DLD1 (cell line): ENCODE data around the gene KCNQ5.
"Not testable (repeated sequence)": the region's sequence is repeated elsewhere in the genome, so short reads cannot be mapped to it uniquely, and the experiment has no call there.

ENCODE experiments used
- in situ Hi-C: cut with HindIII; loops from 2 replicates; pipeline ENCODE4 v1.10.0; 2017; ENCODE audit warnings: low sequenced_read_pairs

Gene KCNQ5

GRCh38 chr6:72890233-72890632 lies 268.4 kb downstream of the KCNQ5 start:
- in situ Hi-C loops: no loop called here

- in situ Hi-C loops: no loop called here
Measured at GRCh38 chr6:72890671-72891070, 268.8 kb downstream of the KCNQ5 start.

DNA sequence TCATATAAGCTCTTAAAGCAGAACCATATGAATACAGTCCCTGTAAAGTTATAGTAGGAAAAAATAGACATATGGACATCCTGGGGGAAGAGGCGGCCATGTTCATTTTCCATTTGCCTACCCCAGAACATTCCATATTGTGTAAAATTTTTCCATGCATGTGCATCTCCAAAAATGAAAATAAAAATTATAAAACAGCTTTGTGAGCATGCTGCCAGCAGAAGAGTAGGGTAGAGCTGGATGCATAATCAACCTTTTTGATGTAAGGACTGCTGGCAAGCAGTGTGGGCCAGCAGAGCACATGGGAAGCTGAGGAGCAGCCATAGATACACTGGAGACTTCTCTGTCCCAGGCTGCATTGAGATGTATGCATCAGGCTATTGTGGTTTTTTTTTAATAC lies 271.0 kb downstream of the KCNQ5 start:
- in situ Hi-C loops: no loop called here

- in situ Hi-C loops: no loop called here
Measured at GRCh38 chr6:72894091-72894490, 272.2 kb downstream of the KCNQ5 start.

- in situ Hi-C loops: not testable (repeated sequence)
Measured at GRCh38 chr6:72898313-72898712, 276.4 kb downstream of the KCNQ5 start.

DNA sequence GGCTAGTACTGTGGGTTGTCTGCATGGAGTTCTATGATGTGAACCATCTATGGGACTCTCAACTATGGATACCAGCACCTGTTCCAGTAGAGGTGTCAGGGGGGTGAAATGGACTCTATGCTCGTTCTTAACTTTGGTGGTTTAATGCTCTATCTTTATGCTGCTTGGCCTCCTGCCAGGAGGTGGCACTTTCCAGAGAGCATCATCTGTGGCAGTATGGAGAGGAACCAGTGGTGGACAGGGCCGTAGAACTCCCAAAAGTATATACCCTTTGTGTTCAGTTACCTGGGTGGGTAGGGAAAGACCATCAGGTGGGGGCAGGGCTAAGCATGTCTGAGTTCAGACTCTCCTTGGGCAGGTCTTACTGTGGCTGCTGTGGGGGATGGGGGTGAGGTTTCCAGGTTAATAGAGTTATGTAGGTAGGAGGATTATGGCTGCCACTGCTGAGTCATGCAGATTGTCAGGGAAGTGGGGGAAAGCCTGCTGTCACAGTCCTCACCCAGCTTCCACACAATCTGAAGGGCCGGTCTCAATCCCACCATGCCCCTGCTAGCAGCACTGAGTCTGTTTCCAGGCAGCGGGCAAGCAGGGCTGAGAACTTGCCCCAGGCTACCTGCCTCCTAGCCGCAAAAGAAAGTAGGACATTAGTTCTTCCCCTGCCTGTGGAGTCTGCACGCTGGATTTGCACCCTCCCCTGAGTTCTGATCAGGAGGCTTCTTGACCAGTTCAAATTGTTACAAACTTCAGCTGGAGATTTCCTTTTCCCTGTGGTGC lies 284.0 kb downstream of the KCNQ5 start:
- in situ Hi-C loops: no loop called here

- in situ Hi-C loops: no loop called here
Measured at GRCh38 chr6:72911463-72912155, 289.7 kb downstream of the KCNQ5 start.

DNA sequence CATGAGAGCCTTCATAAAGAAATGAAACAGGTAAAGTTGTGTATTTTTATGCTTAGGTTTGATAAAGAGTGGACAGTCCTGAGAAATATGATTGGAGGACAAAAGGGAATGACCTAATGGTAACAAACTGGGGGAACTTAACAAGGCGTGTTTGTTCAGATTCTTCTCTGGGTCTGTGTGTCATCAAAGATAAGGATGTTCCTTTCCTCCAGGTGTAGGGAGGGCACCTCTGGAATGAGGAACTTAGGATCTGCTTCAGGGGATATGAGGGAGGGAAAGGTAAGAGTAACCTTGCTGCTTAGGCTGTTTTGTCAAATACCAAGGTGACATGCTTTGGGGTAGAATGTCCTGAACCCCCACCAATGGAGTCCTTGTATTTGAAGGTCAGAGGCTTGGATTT lies 291.9 kb downstream of the KCNQ5 start:
- in situ Hi-C loops: no loop called here

GRCh38 chr6:72916298-72916697 lies 294.4 kb downstream of the KCNQ5 start:
- in situ Hi-C loops: no loop called here

- in situ Hi-C loops: no loop called here
Measured at GRCh38 chr6:72916906-72917305, 295.0 kb downstream of the KCNQ5 start.

DNA sequence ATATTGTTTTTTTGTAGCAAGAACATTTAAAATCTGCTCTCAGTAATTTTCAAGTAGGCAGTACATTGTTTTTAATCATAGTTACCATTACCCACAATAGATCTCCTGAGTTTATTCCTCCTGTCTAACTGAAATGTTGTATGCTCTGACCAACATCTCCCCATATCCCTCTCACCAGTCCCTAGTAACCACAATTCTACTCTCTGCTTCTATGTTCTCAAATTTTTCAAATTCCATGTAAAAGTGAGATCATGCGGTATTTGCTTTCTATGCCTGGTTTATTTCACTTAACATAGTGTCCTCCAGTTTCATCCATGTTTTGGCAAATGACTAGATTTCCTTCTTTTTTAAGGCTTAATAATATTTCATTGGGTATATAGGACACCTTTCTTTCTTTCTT lies 300.5 kb downstream of the KCNQ5 start:
- in situ Hi-C loops: no loop called here

- in situ Hi-C loops: no loop called here
Measured at GRCh38 chr6:72925136-72925535, 303.3 kb downstream of the KCNQ5 start.

DNA sequence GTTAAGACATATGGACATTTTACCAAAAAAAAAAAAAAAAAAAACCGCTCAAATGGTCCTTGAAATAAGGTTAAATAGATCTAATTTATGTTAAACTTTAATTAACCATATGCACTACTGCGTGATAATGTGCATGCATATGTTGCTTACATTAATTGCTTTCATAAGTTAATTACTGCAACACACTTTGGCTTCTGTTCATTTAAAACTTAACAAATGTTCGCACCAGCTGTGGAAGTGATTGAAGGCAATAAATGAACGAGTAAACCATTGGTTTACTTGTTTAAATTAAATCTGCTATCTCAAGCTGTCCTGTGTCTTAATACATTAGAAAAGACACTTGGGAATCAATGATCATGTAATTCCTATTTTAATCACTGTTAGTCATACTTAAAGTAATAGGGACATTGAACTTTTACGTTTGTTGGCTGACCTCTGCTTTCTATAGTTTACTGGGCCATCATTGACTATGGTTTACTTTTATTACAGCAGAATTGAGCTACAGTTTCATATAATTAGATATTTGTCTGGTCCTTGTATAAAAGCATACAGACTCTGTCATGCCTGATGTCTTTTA lies 308.8 kb downstream of the KCNQ5 start:
- in situ Hi-C loops: no loop called here

DNA sequence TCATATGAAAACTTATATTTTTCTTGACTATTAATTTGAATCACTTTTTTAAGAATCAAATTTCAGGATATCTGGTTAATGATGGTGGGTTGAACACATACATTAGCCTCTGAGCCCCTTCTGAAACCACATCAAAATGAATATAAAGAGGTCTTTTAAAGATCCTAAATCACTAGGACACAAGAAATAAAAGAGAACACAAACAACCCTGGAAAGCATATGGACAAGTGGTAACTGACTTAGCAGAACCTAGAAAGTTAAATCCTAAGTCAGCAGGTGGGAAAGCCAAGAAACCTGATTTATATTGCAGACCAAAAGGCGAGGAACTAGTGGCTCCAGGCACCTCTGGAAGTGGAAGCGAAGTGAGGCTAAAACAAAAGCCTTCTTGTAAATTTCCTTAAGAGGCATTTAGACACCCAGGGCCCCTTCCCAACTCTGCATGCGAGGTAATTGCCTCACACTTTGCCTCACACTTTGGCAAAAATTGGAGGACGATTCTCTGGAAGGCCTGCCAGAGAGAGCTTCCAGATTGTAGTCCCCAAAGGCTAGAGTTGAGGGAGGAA lies 309.5 kb downstream of the KCNQ5 start:
- in situ Hi-C loops: no loop called here

- in situ Hi-C loops: no loop called here
Measured at GRCh38 chr6:72933233-72933632, 311.4 kb downstream of the KCNQ5 start.

DNA sequence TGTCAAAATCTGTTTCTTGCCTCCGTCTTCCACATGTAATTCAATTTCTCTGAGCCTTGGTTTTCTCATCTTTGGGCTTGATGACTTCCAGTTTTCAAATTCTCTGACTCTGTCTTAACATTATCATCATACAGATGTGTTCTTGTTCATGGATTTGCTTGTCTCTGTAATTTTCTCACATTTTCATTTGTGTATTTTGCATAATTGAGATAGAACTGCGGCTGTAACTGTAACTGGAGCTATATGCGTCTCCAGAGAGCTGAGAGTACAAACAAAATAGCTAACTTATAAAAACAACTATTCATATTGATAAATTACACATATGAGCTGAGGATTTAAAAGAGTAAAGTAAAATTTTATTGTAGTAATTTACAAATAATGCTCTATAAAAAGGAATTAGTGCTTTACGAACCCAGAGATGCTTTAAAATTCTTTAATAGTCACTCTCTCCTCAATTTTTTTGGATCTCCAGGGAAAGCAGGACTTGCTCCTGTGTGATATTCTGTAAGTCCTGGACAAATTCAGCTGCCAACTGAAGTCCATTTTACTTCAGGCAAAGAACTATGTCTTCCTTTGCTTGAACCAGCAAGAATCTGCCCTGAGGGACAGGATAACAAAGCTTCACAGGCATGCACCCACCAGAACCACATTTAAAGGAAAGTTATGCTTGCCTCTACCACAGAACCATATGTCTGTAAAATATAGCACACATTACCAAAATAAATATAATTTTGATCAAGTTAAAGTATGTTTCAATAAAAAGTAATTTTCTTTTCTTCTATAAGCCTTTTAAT lies 315.1 kb downstream of the KCNQ5 start:
- in situ Hi-C loops: no loop called here

DNA sequence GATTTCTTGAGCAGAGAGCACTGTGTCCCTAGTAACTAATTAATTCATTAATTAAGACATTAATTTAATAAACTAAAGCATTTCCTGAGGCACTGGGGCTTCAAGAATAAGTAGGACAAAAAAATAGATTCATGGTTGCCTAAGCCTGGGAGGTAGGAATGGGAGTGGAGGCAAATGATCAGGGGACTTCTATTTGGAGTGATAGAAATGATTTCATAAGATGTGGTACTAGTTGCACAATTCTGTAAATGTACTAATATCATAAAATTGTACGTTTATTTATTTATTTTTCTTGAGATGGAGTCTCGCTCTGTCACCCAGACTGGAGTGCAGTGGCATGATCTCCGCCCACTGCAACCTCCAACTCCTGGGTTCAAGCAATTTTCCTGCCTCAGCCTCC lies 316.2 kb downstream of the KCNQ5 start:
- in situ Hi-C loops: no loop called here

- in situ Hi-C loops: no loop called here
Measured at GRCh38 chr6:72939004-72939403, 317.1 kb downstream of the KCNQ5 start.

DNA sequence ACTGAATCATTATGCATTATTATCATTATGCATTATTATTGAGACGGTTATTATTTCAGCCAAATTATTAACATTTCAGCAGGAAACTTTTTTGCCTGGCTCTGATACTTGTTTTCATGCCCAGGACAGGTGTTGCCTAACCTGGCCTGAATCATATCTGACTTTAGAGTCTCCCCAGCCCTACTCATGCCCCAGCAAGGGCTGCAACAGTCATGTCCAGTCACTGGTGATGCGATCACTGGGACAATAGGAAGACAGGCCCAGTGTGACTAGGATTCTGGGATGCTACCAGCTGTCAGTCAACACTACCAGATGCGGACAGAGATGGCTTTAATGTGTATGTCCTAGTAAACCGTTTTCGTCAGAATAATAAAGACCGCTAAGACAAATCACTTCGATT lies 318.4 kb downstream of the KCNQ5 start:
- in situ Hi-C loops: no loop called here

- in situ Hi-C loops: no loop called here
Measured at GRCh38 chr6:72941263-72941662, 319.4 kb downstream of the KCNQ5 start.

DNA sequence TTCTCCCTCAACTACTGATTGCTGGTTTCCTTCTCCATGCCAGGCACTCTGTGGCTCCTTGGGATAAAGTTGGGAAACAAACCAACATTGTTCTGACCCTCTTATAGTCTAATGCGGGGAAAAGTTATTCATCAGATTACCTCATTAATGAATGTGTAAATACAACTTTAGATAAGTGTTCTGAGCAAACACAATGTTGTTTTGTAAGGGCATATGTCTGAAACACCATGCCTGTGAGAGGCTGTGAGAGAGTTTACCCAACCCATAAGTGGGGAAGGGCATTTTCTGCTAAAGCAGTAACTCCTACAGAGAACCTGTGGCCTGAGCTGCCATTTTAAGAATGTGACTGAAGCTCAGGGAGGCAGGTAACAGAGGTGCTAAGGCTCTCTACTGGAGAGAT lies 319.9 kb downstream of the KCNQ5 start:
- in situ Hi-C loops: no loop called here
